GM18907 (cell line): ENCODE data around the gene B9D2.
"Not testable (repeated sequence)": the region's sequence is repeated elsewhere in the genome, so short reads cannot be mapped to it uniquely, and the experiment has no call there.

ENCODE experiments used
- ATAC-seq: cut with Tn5 transposase; IDR thresholded peaks from one replicate; pipeline ENCODE4 v1.9.1; 2021; ENCODE audit warnings: mild to moderate bottlenecking, moderate library complexity; ENCODE audit not compliant: unreplicated experiment

The B9D2 gene, protein sequence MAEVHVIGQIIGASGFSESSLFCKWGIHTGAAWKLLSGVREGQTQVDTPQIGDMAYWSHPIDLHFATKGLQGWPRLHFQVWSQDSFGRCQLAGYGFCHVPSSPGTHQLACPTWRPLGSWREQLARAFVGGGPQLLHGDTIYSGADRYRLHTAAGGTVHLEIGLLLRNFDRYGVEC

DNA sequence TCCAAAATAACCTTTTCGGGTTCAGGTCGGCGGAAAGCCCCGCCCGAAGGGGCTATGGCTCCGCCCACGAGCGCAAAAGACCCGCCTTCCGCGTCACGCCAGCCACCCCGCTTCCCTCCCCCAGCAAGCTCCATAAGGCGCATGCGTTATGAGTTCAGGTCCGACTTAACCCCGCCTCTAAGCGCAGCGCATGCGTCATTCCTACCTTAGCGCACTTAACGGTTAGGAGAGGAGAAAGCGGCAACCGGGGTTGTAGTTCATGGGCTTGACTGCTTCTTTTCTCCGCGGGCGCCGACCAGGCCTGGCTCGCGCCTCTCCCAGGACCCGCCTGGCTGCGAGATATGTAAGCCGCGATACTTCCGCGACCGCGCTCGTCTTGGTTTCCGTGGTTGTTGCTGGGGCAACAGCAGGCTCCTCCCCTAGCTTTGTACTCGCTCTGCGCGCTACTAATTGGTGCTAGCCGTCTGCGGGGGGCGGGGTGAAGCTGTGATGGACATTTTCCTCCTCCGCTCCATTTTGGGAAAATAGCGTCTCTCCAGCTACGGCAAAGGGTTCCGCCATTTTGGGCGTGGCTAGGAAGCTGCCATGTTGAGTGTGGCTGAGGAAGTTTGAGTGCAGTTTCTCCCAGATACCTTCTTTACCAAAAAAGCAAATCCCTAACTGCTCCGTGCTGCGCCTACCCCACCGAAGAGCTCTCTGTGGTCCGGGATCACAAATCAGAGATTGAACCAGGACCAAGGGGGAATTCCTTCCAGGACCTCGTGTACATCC is at the start of gene B9D2:
Gene B9D2 (minus strand): TSS at position 397 of the 771 bp plus-strand sequence. CDS start 630 bp downstream, outside the sequence.
- peak; percentile 82 for ATAC-seq

DNA sequence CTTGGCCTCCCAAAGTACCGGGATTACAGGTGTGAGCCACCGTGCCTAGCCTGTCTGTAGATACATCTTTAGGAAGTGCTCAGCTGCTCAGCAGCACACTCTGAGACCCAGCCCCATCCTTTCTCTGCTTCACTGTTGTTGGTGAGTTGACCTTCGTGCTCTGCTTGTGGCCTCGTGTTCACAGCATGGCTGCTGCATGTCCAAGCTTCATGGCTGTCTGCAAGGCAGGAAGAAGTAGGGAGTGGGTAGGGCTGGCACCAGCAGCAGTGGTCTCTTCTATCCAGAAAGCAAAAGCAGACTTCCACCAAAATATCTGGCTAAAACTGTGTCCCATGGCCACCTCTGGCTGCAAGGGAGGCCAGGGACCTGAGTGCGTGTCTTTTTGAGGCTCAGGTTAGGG is 49.0 kb upstream of the B9D2 start:
- no peak for ATAC-seq

DNA sequence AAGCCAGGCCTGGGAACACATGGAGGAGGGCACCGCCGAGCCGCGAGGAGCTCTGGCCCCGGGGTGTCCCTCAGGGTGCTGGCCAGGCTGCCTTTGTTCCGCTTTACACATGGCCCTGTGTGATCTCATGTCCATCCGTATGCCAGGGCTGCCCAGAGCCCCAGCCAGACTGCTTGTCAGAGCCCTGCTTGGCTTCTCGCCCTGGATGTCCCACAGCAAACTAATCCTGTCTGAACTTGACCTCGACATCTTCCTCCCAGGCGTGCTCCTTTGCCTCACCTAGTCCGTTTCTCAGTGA is 48.0 kb upstream of the B9D2 start:
- no peak for ATAC-seq

DNA sequence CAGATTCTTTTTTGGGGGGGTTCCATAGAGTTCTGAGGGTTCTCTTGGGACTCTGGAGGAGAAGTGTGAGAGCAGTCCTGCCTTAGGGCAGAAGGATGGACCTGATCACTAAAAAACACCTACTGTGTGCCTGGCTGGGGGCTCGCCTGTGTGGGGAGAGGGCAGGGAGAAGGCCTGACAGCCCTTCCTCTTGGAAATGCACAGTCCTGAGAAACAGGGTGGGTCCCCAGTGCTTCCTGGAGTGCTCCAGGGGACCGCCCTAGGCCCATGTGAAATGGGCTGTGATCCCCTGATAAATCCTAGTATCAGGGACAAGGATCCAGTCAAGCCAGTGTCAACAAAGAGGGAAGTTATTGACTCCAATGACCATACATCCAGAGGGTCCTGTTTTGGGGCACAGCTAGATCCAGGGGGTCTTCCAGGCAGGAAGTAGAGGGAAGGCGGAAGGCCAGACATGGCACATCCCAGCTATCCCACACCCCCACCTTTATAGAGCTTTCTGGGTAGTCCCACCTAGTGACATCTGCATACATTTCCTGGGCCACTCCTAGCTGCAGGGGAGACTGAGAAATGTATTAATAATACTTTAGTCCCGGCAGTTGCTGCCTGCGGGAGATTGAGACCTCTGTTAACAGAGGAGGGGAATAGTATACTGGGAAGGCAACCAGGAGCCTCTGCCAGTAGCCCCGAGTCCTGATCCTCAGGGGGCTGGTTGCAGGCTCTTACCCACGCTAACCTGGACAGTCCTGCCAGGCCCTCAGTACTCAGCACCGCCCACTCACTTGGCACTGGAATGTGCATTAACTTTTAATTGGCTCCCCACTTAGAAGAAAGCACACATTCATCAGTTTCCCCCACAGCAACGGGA is 47.4 kb upstream of the B9D2 start:
- no peak for ATAC-seq

DNA sequence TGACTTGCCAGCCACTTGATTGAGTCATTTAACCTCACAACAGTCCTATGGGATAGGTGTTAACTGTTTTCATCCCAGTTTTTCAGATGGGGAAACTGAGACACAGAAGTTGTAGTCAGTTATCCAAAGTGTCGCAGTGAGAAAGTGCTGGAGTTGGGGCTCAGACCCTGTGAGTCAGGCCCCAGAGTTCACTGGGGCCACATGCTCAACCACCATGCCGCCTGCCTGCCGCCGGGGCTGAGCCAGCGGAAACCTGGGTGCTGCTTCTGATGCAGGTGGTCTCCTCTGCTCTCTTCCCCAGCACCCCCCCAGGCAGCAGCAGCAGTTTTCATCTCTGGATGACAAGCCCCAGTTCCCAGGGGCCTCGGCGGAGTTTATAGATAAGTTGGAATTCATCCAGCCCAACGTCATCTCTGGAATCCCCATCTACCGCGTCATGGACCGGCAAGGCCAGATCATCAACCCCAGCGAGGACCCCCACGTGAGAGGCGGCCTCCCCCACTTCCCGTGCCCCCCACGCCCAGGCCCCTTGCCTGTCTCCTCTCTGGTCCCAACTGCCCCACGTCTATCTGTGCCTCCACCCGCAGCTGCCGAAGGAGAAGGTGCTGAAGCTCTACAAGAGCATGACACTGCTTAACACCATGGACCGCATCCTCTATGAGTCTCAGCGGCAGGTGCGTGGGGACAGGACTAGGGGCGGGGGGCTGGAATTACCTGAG is 46.5 kb upstream of the B9D2 start:
- ATAC-seq = no peak

DNA sequence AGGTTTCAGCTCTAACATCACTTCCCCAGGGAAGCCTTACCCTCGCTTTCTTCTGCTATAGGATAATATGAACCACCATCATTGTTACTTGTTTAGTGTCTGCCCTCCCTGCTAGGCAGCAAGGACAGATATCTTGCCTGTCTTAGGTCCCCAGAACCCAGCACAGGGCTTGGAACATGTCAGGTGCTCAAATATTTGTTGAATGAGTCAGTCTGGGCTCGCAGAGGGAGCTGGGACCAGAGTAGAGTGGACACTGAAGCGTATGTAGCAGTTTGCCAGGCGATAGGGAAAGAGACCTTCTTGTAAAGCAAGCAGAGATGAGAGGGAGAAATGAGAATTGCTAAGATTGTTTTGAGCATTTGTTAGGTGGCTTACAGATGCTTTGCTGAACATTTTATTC is 45.3 kb upstream of the B9D2 start:
- no peak for ATAC-seq

DNA sequence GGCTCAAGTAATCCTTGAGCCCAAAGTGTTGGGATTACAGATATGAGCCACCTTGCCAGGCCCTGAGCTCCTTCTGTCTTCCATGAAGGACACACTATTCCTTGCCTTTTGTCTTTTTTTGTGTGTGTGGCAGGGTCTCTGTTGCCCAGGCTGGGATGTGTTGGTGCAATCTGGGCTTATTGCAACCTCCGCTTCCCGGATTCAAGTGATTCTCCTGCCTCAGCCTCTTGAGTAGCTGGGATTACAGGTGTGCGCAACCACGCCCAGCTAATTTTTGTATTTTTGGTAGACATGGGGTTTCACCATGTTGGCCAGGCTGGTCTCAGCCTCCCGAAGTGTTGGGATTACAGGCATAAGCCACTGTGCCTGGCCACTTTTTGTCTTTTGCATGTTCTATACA is 44.9 kb upstream of the B9D2 start:
- ATAC-seq = not testable (repeated sequence)

DNA sequence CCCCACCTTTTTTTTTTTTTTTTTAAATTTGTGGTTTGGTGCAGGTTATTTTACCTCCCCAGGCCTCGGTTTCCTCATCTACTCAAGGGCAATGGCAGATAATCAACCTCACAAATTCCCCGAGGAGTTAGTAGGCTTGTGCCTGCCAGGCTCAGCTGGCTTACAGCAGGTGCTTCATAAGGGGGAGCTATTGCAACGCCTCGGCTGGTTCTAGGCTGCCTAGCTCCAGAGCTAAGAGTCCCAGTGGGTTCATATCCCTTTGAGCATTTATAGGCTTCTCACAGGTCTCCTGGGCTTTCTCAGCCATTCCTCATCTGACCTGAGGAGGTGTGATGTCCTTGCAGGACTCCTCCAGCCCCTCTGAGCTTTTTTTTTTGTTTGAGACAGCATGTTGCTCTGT is 44.3 kb upstream of the B9D2 start:
- ATAC-seq = no peak

DNA sequence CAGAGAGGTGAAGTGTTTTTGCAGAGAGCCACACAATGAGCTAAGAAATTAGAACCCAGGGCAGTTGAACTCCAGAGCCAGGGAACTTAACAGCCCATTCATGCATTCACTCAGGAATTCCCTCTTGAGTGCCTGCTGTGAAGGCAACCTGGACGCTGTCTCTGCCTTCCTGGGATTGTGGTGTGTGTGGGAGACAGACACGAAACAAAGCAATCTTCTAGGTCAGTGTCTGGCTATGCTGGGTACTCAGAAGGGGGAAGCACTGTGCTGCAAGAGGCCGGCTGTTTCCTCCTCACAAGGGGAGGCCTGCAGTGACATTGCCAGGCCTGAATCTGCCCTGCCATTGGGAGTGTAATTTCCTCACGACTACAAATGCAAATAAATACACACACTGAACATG is 43.3 kb upstream of the B9D2 start:
- no peak for ATAC-seq

DNA sequence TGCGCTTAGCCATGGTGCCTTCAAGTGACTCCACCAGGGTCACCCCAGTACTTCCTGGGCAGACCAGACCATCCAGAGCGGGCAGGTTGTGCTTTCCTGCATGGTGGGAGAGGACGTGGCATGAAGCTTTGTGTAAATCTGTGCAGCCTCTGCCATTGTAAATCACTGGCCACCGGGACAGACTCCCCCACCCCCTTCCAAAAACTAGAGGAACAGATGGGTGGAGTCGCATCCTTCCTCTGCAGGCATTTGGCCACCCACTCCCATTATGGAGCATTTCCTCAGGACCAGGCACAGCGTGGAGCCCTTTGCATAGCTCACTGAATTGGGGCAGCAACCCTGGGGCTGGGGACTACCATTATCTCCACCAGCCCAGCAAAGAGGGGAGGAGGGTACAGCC is 41.8 kb upstream of the B9D2 start:
- no peak for ATAC-seq

DNA sequence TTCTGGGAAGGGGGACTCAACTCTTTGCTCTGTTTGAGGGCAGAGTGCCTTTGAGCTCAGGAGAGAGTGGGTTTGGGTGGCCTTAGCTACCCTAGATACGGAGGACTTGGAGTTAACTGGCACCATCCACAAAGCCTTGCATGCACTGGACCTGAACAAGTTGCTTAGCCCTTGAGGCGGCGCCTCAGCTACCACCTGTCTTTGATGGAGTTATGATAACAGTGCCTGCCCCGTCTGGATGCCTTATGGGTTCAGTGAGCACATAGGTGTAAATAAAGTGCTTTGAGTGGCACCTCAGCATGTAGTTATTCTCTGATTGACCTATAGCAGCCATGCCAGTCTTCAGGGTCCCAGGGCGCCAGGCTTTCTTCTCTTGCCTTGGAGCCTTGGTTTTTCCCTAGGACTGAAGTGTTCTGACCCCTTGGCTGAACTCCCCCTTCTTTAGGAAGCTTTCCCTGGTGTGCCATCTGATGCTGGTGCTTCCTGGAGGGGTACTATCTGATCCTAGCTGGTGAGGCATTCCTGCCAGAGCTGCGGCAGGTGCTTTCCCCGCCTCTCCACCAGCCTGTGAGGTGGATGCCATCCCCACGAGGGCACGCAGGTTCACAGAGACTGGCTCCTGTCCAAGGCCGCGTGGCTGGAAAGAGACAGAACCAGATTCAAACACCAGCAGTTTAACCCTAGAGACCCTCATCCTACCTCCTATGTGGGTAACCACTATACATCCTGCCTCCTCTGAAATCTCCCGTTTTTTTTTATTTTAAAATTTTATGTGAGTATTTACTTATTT is 39.4 kb upstream of the B9D2 start:
- no peak for ATAC-seq

DNA sequence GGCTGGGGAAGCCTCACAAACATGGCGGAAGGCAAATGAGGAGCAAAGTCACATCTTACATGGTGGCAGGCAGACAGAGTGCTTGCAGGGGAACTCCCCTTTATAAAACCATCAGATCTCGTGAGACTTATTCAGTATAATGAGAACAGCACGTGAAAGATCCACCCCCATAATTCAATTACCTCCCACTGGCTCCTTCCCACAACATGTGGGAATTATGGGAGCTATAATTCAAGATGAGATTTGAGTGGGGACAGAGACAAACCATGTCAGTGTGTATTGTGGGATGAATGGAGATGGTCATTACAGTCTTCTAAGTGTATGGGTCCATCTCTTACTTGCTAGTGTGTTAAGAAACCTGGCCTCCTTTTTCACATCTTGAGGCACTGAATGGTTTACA is 38.1 kb upstream of the B9D2 start:
- no peak for ATAC-seq

DNA sequence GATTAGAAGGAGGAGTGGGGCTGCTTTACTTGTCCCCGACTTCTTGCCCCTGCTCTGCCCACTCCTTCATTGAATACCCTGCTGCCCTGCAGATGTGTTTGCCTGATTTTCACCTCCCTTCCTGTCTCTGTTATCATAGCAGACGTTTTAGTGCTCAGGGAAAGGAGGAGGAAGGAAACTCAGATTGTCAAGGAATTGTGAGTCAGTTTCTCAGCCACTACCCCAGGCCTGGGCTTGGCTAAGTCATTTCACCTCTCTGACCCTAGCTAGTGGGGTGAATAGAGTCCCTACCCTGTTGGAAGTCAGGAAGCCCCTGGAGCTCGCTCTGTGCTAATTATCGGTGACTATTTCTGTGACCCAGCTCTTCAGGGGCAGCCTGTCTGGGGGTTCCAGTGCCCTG is 37.5 kb upstream of the B9D2 start:
- no peak for ATAC-seq

DNA sequence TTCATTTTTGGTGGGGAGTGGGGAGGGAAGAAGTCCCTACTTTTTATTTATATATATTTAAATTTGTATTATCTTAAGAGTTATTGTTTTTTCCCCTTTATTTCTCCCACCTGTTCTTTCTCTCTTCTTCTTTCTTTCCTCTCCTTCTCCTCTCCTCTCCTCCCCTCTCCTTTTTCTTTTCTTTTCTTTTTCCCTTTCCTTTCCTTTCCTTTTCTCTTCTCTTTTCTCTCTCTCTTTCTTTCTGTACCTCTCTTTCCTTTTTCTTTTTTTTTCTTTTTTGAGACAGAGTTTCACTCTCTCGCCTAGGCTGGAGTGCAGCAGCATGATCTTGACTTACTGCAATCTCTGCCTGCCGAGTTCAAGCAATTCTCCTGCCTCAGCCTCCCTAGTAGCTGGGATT is 35.6 kb upstream of the B9D2 start:
- no peak for ATAC-seq

DNA sequence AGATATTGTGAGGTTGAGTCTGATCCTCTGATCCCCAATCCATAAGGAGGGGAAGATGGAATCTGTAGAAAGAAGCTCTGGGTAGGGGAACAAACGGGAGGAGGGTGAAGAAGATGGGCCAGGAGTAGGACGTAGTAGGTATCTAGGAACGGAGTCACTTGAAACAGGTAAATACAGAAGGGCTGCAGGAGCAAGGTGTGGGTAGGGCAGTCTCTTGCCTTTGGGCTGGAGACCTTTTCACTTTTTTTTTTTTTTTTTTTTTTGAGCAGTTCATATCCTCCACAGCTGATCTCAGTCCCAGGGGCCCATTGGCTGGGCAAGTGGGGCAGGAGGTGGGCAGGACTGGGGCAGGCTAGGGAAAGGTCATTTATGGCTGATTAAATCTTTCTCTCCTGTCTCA is 35.1 kb upstream of the B9D2 start:
- ATAC-seq = no peak

DNA sequence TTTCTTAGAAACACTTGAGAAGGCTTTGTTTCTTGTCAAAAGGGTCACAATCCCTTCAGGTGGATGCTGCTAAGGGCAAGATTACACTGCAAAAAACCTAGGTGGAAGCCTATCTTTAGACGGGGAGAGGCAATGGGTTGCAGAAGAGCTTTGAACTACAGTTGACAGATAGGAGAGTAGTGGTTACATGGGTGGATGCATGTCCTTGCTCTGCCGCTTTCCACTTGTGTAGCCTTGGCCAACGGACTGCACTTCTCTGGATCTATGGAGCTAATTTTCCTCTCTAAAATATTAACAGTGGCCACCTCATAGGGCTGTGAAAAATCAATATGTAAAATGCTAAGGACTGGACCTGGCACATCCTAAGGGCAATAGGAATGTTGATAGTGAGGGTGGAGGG is 34.6 kb upstream of the B9D2 start:
- no peak for ATAC-seq

DNA sequence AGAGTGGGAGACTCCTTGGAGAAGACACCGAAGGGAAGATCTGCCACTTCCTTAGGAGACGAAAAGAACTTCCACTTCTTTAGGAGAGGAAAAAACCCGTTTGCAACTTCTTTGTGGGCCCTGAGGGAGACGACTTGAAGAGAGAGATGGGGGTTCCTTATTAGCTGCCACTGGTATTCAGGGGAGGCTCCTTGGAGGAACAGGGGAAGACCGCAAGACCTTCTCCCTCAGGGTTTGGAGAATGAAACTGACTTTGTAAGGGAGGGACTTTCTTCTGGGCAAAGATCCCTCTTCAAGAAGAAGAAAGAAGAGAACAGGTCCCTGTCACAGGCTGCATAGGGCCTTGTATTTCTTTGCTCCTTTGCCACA is 34.1 kb upstream of the B9D2 start:
- ATAC-seq = no peak

DNA sequence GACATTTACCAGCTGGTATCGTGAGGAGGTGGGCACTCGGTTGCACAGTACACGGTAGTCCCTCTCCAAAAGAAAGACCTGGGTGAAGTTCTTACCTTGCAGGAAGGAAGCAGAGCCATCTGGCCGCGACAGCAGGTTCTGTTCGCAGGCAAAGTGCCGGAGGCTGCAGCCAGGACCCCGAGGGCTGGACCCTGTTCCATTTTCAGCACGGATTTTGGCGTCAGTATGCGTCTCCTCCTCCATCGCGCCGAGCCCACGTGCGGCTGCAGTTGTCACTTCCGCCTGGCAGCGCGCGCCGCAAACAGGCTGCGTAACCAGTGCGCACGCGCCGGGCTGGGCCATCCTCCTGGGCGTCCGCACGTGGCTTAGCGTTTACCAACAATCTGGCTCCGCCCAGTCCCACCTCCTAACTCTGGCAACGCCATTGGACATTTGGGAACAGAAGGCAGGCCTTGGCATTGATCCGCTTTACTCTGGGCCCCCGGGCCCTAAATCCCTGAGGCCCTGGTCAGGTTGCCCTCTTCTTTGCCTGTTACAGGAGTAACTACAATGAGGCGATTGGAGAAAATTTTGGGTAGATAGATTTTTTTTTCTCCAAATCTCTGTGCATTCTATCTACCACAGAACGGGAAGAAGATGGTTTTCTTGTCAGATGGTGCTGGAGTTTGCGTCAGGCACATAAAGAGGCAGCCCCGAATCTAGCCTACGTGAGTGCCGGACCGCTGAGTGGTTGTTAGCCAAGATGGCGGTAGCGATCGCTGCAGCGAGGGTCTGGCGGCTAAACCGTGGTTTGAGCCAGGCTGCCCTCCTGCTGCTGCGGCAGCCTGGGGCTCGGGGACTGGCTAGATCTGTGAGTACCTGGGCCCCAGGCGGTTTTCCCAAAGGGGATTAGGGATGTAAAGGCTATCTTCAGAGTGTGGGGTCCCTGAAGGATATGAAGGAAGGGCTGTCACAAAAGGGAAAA is 33.4 kb upstream of the B9D2 start, which contains the start of the genes BCKDHA and EXOSC5:
Gene BCKDHA (plus strand): TSS at position 733 of the 964 bp plus-strand sequence. CDS start 10 bp downstream, at position 743.
Gene EXOSC5 (minus strand): TSS at position 274 of the 964 bp plus-strand sequence. CDS start 31 bp downstream, at position 243.
- ATAC-seq = peak; percentile 87

DNA sequence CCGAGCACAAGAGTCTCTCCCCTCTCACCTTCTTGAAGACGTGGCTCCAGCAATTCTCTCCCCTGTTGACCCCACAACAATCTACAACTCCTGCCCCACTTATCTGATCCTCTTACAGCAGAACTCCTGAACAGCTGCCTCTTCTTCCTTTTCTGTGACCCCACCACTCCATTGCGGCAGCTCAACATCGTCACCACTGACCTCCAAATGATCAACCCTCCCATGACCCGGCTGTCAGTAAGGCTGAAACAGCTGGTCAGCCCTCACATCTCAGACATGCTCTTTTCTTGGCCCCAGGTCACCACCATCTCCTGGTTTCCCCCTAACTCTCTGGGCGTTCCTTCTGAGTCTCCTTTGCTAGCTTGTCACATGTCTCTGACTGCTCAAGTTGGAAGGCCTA is 31.4 kb upstream of the B9D2 start:
- ATAC-seq = no peak
